ENCODE results near the gene ELMO3. TPM values are rescaled to one million over a fixed set of nuclear protein-coding genes. Genes with fewer than 3 reads are reported as not detected.

Gene ELMO3
- total RNA-seq, 1 experiment from 2014 or later = 45.8 TPM

GRCh38 chr16:67212766-67213165 is 13.8 kb downstream of the ELMO3 start (continued):
- no peak for TF ChIP-seq POLR2AphosphoS5 (IDR thresholded peaks at IDR 0.05; ENCODE audit: low read depth, low read length)
- TF ChIP-seq MAX (IDR thresholded peaks at IDR 0.05) = no peak

- POLR2A ChIA-PET = no interaction called here
- H3K36me3 ChIP-seq (ENCODE audit: control insufficient read depth in 1 of 2, insufficient read depth in 2 of 2, low read length in 2 of 2) = no peaks in the 10 kb centered on the region
- no TSS peak for BruUV-seq (replicated peaks)
- CTCF ChIA-PET = interaction anchor here (3.1 kb wide), 1 partner anchor 15 kb away, joined by 13 read pairs; the partner anchor contains the start of gene ELMO3
- intact Hi-C loops (cut with micrococcal nuclease) = no loop called here
- H3K79me2 ChIP-seq (ENCODE audit: insufficient read depth, low read length) = no peaks in the 10 kb centered on the region
- no peaks in the 10 kb centered on the region for H4K20me1 ChIP-seq (ENCODE audit: insufficient read depth)
- no peak overlapping the region for H2AFZ ChIP-seq (ENCODE audit: low read depth, low read length, poor library complexity, severe bottlenecking)
- no peak overlapping the region for H3K4me3 ChIP-seq (replicated peaks in 1 of 2; ENCODE audit: low read depth in 1 of 2, low read length in 2 of 2)
- H3K9me3 ChIP-seq (ENCODE audit: control insufficient read depth in 1 of 2, insufficient read depth in 1 of 2, low read depth in 1 of 2, low read length in 2 of 2) = no peaks in the 10 kb centered on the region
- peaks cover 0 to 11% of the 10 kb centered on the region in 2 experiments; a peak in 2 of 4 replicates for H3K4me1 ChIP-seq (ENCODE audit: control insufficient read depth in 1 of 2, insufficient read depth in 2 of 2, low read length in 2 of 2)
- TF ChIP-seq CTCF (IDR thresholded peaks at IDR 0.05 in 2 of 3, conservative IDR thresholded peaks at IDR 0.05 in 1 of 3; ENCODE audit: borderline replicate concordance in 1 of 3, insufficient read depth in 1 of 3, low read depth in 2 of 3, low read length in 2 of 3) = no peak
- ATAC-seq (no peak), DNase-seq (ENCODE audit: low read depth, low spot score) (no peak)
- no peaks in the 10 kb centered on the region for H3K9me2 ChIP-seq (ENCODE audit: insufficient read depth)
- peak overlapping the region; percentile 30 for H3K4me2 ChIP-seq (ENCODE audit: low read length)
- no peak overlapping the region for H3K27ac ChIP-seq (ENCODE audit: low read depth, low read length)
- RAD21 ChIA-PET (ENCODE audit: low non-redundant PET in 1 of 2, low total read pairs in 2 of 2, uncharacterized antibody in 2 of 2, unreplicated experiment in 2 of 2) = no interaction called here
- H3K27me3 ChIP-seq (ENCODE audit: insufficient read depth, low read length) = no peaks in the 10 kb centered on the region
- no peak overlapping the region for H3K9ac ChIP-seq (ENCODE audit: low read length)
Observed at GRCh38 chr16:67213197-67214019, 14.5 kb downstream of the ELMO3 start.

Data from HCT116 (cell line).